ENCODE results near the gene TBCD. TPM values are rescaled to one million over a fixed set of nuclear protein-coding genes. Genes with fewer than 3 reads are reported as not detected.

TBCD gene
- total RNA-seq, 1 experiment from 2014 or later, result 29.6 TPM

GRCh38 chr17:82902972-82903874, 151.4 kb downstream of the TBCD start:
- TF ChIP-seq CTCF (conservative IDR thresholded peaks at IDR 0.05; ENCODE audit: low read depth, low read length) (no peak), EZH2 (IDR thresholded peaks at IDR 0.05; ENCODE audit: low read length, unreplicated experiment) (no peak), EZH2phosphoT487 (IDR thresholded peaks at IDR 0.05; ENCODE audit: borderline replicate concordance, low read length) (no peak)
- ATAC-seq, result no peak

GRCh38 chr17:82905130-82905529, 153.3 kb downstream of the TBCD start:
- Histone ChIP-seq H3F3A (ENCODE audit: low read length, unreplicated experiment) (no peaks in the 10 kb centered on the region), H4K20me1 (ENCODE audit: low read length) (no peaks in the 10 kb centered on the region), H3K9ac (ENCODE audit: low read length) (no peak overlapping the region), H3K27ac (ENCODE audit: low read length) (no peak overlapping the region), H3K4me3 (ENCODE audit: low read length) (no peak overlapping the region), H3K9me2 (replicated peaks; ENCODE audit: low read length) (no peaks in the 10 kb centered on the region), H3K4me1 (ENCODE audit: insufficient read depth, low read length) (no peaks in the 10 kb centered on the region), H3K4me2 (ENCODE audit: low read length) (no peak overlapping the region), H3K27me3 (ENCODE audit: low read length) (no peaks in the 10 kb centered on the region), H3K36me3 (ENCODE audit: low read depth, low read length) (peaks cover 3% of the 10 kb centered on the region; the same call in 1 of the 2 replicates), H3K79me2 (ENCODE audit: low read length) (no peaks in the 10 kb centered on the region), H3K9me3 (ENCODE audit: low read length) (no peaks in the 10 kb centered on the region), H2AFZ (ENCODE audit: low read length) (no peak overlapping the region)
- TF ChIP-seq EZH2phosphoT487 (IDR thresholded peaks at IDR 0.05; ENCODE audit: borderline replicate concordance, low read length), result no peak
- TF ChIP-seq EZH2 (IDR thresholded peaks at IDR 0.05; ENCODE audit: low read length, unreplicated experiment), result no peak
- TF ChIP-seq CTCF (conservative IDR thresholded peaks at IDR 0.05; ENCODE audit: low read depth, low read length), result no peak
- intact Hi-C loops (cut with micrococcal nuclease), result no loop called here
- no TSS peak for BruUV-seq (replicated peaks)
- ChIA-PET CTCF (interaction anchor here (0.5 kb wide), 1 partner anchor 169 kb away, joined by 3 read pairs; no protein-coding TSS in a partner anchor), POLR2A (ENCODE audit: unreplicated experiment) (no interaction called here)
- no peak for ATAC-seq
- DNase-seq, result no peak

More at GRCh38 chr17:82902972-82903874, 151.4 kb downstream of the TBCD start:
- Histone ChIP-seq H2AFZ (ENCODE audit: low read length) (no peak overlapping the region), H3K4me2 (ENCODE audit: low read length) (no peak overlapping the region), H3K79me2 (ENCODE audit: low read length) (no peaks in the 10 kb centered on the region), H3K9me3 (ENCODE audit: low read length) (no peaks in the 10 kb centered on the region), H3K27ac (ENCODE audit: low read length) (no peak overlapping the region), H4K20me1 (ENCODE audit: low read length) (no peaks in the 10 kb centered on the region), H3K9me2 (replicated peaks; ENCODE audit: low read length) (no peaks in the 10 kb centered on the region), H3F3A (ENCODE audit: low read length, unreplicated experiment) (no peaks in the 10 kb centered on the region), H3K4me3 (ENCODE audit: low read length) (no peak overlapping the region), H3K9ac (ENCODE audit: low read length) (no peak overlapping the region), H3K36me3 (ENCODE audit: low read depth, low read length) (peaks cover 3% of the 10 kb centered on the region; the same call in 1 of the 2 replicates), H3K27me3 (ENCODE audit: low read length) (no peaks in the 10 kb centered on the region), H3K4me1 (ENCODE audit: insufficient read depth, low read length) (no peaks in the 10 kb centered on the region)
- POLR2A ChIA-PET (ENCODE audit: unreplicated experiment), result no interaction called here
- DNase-seq, result no peak
- intact Hi-C loops (cut with micrococcal nuclease), result no loop called here
- BruUV-seq (replicated peaks), result no TSS peak
- CTCF ChIA-PET, result no interaction called here
